ENCODE results near the gene PHF13. TPM values are rescaled to one million over a fixed set of nuclear protein-coding genes. Genes with fewer than 3 reads are reported as not detected.
"Not testable (repeated sequence)": the region's sequence is repeated elsewhere in the genome, so short reads cannot be mapped to it uniquely, and the experiment has no call there.

Gene PHF13
- total RNA-seq, 6 experiments from 2014 or later = 2.7 to 6.2 (median 4.5) TPM

DNA sequence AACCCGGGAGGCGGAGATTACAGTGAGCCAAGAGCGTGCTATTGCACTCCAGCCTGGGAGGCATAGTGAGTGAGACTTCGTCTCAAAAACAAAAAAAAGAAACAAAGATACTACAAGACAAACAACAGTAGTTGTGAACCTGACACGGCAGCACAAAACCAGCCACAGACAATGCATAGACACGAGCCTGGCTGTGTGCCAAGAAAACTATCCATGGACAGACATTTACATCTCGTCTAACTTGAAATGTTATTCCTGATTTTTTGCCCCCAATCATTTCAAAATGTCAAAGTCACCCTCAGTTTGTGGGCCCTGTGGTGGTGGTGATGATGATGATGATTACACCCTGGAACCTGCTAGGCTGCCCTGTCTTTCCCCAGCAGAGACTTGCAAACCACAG lies 17.2 kb upstream of the PHF13 start:
- intact Hi-C loops (cut with DNase I) = no loop called here
- peaks cover 0 to 44% (median 10%) of the 10 kb centered on the region in 4 donors for H3K4me1 ChIP-seq
- no peak for TF ChIP-seq POLR2A (IDR thresholded peaks at IDR 0.05)
- TF ChIP-seq, protein P1, sequence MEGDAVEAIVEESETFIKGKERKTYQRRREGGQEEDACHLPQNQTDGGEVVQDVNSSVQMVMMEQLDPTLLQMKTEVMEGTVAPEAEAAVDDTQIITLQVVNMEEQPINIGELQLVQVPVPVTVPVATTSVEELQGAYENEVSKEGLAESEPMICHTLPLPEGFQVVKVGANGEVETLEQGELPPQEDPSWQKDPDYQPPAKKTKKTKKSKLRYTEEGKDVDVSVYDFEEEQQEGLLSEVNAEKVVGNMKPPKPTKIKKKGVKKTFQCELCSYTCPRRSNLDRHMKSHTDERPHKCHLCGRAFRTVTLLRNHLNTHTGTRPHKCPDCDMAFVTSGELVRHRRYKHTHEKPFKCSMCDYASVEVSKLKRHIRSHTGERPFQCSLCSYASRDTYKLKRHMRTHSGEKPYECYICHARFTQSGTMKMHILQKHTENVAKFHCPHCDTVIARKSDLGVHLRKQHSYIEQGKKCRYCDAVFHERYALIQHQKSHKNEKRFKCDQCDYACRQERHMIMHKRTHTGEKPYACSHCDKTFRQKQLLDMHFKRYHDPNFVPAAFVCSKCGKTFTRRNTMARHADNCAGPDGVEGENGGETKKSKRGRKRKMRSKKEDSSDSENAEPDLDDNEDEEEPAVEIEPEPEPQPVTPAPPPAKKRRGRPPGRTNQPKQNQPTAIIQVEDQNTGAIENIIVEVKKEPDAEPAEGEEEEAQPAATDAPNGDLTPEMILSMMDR (IDR thresholded peaks at IDR 0.05) = no peak
- H3K36me3 ChIP-seq = peaks cover 0 to 80% (median 46%) of the 10 kb centered on the region in 4 donors
- H3K27ac ChIP-seq = no peak overlapping the region
- no peak for ATAC-seq
- no peaks in the 10 kb centered on the region for H3K27me3 ChIP-seq
- no peak for DNase-seq
- no peaks in the 10 kb centered on the region for H3K9me3 ChIP-seq
- 58% methylated on average over 7 of the region's 7 CpGs for WGBS (ENCODE audit: insufficient coverage, low coverage, low lambda C conversion rate, missing lambda C conversion rate)
- no peak overlapping the region for H3K4me3 ChIP-seq

DNA sequence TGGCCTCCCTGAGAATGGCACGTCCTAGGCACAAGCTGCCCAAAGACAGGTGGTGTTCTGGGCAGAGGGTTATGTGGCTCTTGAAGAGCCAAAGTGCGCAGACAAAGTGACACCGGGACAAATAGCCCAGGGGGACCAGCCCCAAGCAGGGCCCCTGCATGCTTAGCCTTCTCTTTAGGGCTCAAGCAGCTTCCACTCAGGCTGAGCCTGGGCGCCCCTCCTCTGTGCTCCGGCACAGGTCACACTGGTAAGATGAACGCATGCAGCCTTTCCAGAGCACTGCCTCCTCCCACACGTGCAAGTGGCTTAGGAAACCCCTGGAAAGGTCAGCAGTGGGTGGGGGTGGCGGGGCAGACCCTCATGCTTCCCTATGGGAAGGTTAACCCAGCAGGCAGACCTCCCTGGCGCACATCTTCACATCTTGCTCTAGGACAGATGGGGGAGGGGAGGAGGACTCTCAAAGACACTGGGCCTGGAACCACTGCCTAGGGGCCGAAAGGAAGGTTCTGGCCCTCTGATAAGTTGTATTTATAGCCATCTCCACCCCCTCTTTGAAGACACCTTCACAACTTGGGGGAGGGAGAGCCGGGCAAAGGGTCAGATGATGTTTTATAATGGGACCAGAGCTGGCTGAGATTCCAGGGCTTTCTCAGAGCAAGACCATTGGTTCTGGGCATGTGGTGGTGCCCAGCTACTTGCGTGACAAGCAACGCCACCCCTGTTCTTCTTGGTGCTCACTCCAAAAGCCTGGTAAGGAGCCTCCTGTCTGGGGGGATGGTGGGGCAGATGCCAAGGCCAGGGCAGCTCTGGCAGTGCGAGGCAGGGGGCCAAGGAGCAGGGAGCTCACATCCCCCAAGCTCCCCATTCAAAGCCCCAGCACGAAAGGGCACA lies 16.4 kb upstream of the PHF13 start:
- intact Hi-C loops (cut with DNase I) = no loop called here
- H3K27me3 ChIP-seq = no peaks in the 10 kb centered on the region
- H3K4me3 ChIP-seq = no peak overlapping the region
- DNase-seq = no peak
- no peaks in the 10 kb centered on the region for H3K9me3 ChIP-seq
- TF ChIP-seq, protein P1 (IDR thresholded peaks at IDR 0.05) = no peak
- TF ChIP-seq POLR2A (IDR thresholded peaks at IDR 0.05) = no peak
- ATAC-seq = no peak
- H3K27ac ChIP-seq = no peak overlapping the region
- H3K4me1 ChIP-seq = peaks cover 0 to 44% (median 10%) of the 10 kb centered on the region in 4 donors
- no CpG with 5 or more reads among the region's 15 CpGs for WGBS (ENCODE audit: insufficient coverage, low coverage, low lambda C conversion rate, missing lambda C conversion rate)
- H3K36me3 ChIP-seq = peaks cover 0 to 73% (median 43%) of the 10 kb centered on the region in 4 donors

DNA sequence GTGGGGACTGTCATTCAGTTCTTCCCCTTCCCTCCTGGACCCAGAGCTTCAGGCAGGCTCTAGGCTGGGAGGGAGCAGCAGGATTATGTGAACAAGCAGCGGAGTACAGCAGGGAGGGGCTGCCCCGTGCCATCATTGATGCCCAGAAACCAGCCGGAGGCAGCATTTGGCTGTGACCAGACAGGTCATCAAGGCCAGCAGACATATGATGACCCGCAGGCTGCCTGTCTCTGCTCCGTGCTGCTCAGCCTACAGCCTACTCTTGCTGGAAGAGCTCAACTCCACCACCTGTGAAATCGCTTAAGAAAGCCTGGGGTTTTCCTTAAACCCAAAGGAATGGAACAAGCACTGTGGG lies 15.8 kb upstream of the PHF13 start:
- ATAC-seq = no peak
- Histone ChIP-seq H3K36me3 (peaks cover 0 to 67% (median 38%) of the 10 kb centered on the region in 4 donors), H3K27me3 (no peaks in the 10 kb centered on the region), H3K9me3 (no peaks in the 10 kb centered on the region), H3K4me3 (no peak overlapping the region), H3K27ac (no peak overlapping the region), H3K4me1 (peaks cover 0 to 44% (median 10%) of the 10 kb centered on the region in 4 donors)
- TF ChIP-seq, protein P1 (IDR thresholded peaks at IDR 0.05) = no peak
- TF ChIP-seq POLR2A (IDR thresholded peaks at IDR 0.05) = no peak
- no peak for DNase-seq
- intact Hi-C loops (cut with DNase I) = no loop called here
- no CpG with 5 or more reads among the region's 6 CpGs for WGBS (ENCODE audit: insufficient coverage, low coverage, low lambda C conversion rate, missing lambda C conversion rate)

DNA sequence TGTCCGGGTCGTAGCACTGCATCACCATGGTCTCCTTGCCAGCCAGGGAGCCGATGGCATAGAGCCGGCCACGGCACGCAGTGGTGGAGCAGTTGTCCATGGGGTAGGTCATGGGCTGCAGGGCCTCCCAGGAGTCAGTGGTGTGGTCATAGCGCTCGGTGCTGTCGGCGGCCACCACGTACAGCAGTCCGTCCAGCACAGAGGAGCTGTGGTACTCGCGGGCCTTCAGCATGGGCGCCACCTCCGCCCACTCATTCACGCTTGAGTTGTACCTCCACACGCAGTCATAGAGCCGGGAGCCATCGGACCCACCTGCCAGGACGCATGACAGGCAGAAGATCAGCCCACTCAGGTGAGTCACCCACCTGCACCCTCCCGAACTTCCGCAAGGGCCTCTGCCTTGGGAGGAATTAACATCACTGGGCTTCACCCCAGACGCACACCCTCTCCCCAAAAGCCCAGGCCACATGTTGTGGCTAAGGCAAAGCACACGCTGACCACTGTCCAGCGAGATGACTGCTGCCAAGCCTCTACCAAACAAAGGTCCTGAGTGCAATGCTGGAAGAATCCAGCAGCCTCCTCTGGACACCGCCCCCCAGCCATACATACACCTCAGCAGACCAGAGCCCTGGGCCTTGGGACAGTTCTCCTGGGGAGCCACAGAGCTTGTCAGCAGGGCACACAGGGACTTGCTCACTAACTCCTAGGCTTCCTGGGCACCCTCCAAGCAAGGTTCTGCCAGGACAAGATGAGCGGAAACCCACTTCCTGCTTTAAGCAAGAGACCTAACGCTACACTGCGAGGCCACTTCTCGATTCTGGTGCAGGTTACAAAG lies 14.2 kb upstream of the PHF13 start:
- intact Hi-C loops (cut with DNase I) = no loop called here

DNA sequence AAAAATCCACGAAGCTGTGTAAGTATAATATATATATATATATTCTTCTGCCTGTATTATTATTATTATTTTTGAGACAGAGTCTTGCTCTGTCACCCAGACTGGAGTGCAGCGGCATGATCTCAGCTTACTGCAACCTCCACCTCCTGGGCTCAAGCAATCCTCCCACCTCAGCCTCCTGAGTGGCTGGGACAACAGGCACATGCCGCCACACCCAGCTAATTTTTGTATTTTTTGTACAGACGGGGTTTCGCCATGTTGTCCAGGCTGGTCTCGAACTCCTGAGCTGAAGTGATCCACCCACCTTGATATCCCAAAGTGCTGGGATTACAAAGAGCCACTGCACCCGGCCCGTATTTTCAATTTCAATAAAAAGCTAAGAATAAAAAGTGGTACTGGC lies 13.5 kb upstream of the PHF13 start:
- H3K27me3 ChIP-seq; H3K9me3 ChIP-seq; ATAC-seq; intact Hi-C loops (cut with DNase I); DNase-seq: not testable (repeated sequence)
- peaks cover 0 to 59% (median 19%) of the 10 kb centered on the region in 4 donors for H3K4me1 ChIP-seq
- 27% methylated on average over 7 of the region's 8 CpGs for WGBS (ENCODE audit: insufficient coverage, low coverage, low lambda C conversion rate, missing lambda C conversion rate)
- peak overlapping the region; percentile 96 to 98 (median 98) for H3K27ac ChIP-seq
- peak overlapping the region; percentile 86 to 98 (median 92) for H3K4me3 ChIP-seq
- H3K36me3 ChIP-seq = peaks cover 0 to 45% (median 26%) of the 10 kb centered on the region in 4 donors

More for the DNA sequence above, 14.2 kb upstream of the PHF13 start:
- no peaks in the 10 kb centered on the region for H3K9me3 ChIP-seq
- H3K4me1 ChIP-seq = peaks cover 0 to 53% (median 13%) of the 10 kb centered on the region in 4 donors
- no peak for TF ChIP-seq POLR2A (IDR thresholded peaks at IDR 0.05)
- TF ChIP-seq, protein P1 (IDR thresholded peaks at IDR 0.05) = no peak
- peaks cover 0 to 51% (median 29%) of the 10 kb centered on the region in 4 donors for H3K36me3 ChIP-seq
- no peaks in the 10 kb centered on the region for H3K27me3 ChIP-seq
- ATAC-seq = no peak
- DNase-seq = peak in 2 of 3 donors; percentile 42 to 61
- H3K27ac ChIP-seq = peak overlapping the region; percentile 96 to 98 (median 98)
- peak overlapping the region; percentile 86 to 98 (median 92) for H3K4me3 ChIP-seq
- 43% methylated on average over 12 of the region's 31 CpGs for WGBS (ENCODE audit: insufficient coverage, low coverage, low lambda C conversion rate, missing lambda C conversion rate)
